Measurements from ENCODE around the gene SLC39A6. TPM values are rescaled to one million over a fixed set of nuclear protein-coding genes. Genes with fewer than 3 reads are reported as not detected.

SLC39A6 gene
- total RNA-seq, 2 experiments from 2014 or later = 23.9 to 28.6 TPM

DNA sequence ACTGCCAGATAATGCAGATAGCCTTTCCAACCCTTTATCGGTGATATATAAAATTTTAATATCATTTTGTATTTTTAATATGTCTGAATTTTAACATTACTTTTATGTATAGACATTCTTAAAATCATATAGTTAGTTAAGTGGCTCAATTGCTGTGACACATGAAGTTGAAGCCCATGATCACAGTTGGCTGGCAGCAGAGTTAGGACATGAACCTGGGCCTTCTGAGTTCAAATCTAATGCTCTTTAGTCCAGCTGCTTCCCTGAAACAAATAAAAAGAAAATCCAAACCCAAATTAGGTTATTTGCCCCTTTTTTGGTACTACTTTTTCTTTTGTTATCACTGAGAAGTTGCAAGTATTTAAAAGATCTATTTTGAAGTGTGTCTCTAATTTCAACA, 6.1 kb upstream of the SLC39A6 start:
- peak overlapping the region; percentile 20 for H3K27ac Mint-ChIP-seq
- POLR2A ChIA-PET = no interaction called here
- peaks cover 31% of the 10 kb centered on the region for H3K4me1 Mint-ChIP-seq
- H3K4me3 Mint-ChIP-seq = no peak overlapping the region
- H3K27me3 Mint-ChIP-seq = no peaks in the 10 kb centered on the region
- ATAC-seq = no peak
- H3K36me3 Mint-ChIP-seq (ENCODE audit: low read depth) = peaks cover 40% of the 10 kb centered on the region
- CTCF ChIA-PET = no interaction called here
- intact Hi-C loops (cut with DNase I, micrococcal nuclease) = loop anchor here in 1 of 2 experiments (10.0 kb wide), 1 partner anchor 120 kb away; no protein-coding TSS in a partner anchor
- no peaks in the 10 kb centered on the region for H3K9me3 Mint-ChIP-seq (ENCODE audit: low read depth)
- DNase-seq = no peak

DNA sequence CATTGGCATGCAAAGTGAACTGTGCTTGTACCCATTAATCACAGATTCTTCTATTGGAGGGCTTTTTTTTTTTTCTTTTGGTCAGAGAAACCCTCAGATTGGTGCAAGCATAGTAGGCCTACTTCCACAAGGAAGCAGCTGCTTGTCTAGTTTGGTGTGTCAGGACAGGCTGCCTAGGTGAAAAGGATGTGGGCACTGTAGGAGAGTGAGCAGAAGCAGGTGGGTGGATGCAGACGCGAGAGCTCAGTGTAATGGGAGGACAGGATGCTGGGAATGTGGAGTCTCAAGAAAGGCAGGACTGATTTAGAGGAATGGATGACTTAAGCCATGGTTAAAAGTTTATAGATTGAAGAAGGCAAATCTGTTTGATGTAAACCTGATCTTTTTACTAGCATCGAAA, 3.6 kb upstream of the SLC39A6 start:
- H3K9me3 Mint-ChIP-seq (ENCODE audit: low read depth) = no peaks in the 10 kb centered on the region
- H3K27ac Mint-ChIP-seq = peak overlapping the region; percentile 33
- peaks cover 24% of the 10 kb centered on the region for H3K36me3 Mint-ChIP-seq (ENCODE audit: low read depth)
- POLR2A ChIA-PET = no interaction called here
- no peaks in the 10 kb centered on the region for H3K27me3 Mint-ChIP-seq
- no peak for ATAC-seq
- H3K4me1 Mint-ChIP-seq = peaks cover 37% of the 10 kb centered on the region
- H3K4me3 Mint-ChIP-seq = peak overlapping the region; percentile 34
- DNase-seq = no peak
- intact Hi-C loops (cut with DNase I, micrococcal nuclease) = loop anchor here in 1 of 2 experiments (10.0 kb wide), 1 partner anchor 118 kb away; no protein-coding TSS in a partner anchor
- CTCF ChIA-PET = no interaction called here

DNA sequence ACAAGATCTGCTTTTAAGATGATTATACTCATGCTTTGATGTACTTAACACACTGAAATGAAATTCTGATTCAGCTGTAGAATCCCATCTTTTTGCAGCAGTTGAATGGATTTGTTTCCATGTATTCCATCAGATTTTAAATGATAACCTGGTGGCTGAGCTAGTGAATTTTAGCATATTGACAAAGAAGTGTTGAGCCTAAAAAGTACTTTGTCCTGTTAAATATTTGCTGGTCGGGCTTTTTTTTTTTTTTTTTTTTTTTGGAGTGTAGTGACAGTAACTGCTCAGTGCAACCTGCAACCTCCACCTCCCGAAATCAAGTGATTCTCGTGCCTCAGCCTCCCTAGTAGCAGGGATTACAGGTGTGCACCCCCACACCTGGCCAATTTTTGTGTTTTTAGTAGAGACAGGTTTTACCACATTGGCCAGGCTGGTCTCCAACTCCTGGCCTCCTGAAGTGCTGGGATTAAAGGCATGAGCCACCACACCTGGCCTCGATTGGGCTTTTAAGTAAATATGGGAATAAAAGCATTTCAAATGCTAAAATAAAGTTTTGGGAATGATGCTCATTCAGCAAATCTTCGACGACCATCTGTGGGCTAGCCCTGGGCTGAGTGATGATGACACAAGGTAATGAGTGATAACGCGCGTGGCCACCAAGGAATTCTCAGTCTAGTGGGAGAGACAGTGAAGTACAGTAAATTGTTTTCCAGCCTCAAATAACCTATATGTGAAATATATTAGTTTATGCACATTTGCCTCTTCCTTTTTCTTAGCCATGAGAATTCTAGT, 2.7 kb upstream of the SLC39A6 start:
- Mint-ChIP-seq H3K4me1 (peaks cover 43% of the 10 kb centered on the region), H3K27me3 (no peaks in the 10 kb centered on the region), H3K36me3 (ENCODE audit: low read depth) (peaks cover 24% of the 10 kb centered on the region), H3K27ac (peak overlapping the region; percentile 51), H3K4me3 (peak overlapping the region; percentile 92), H3K9me3 (ENCODE audit: low read depth) (no peaks in the 10 kb centered on the region)
- CTCF ChIA-PET = interaction anchor here (0.6 kb wide), 2 partner anchors 77 to 114 kb away, joined by 3 to 5 read pairs; no protein-coding TSS in a partner anchor
- intact Hi-C loops (cut with DNase I, micrococcal nuclease) = loop anchor here in 1 of 2 experiments (10.0 kb wide), 1 partner anchor 117 kb away; no protein-coding TSS in a partner anchor
- POLR2A ChIA-PET = interaction anchor here (0.6 to 0.7 kb wide), 2 partner anchors 56 to 62 kb away, joined by 4 to 7 read pairs; no protein-coding TSS in a partner anchor
- no peak for DNase-seq
- no peak for ATAC-seq

DNA sequence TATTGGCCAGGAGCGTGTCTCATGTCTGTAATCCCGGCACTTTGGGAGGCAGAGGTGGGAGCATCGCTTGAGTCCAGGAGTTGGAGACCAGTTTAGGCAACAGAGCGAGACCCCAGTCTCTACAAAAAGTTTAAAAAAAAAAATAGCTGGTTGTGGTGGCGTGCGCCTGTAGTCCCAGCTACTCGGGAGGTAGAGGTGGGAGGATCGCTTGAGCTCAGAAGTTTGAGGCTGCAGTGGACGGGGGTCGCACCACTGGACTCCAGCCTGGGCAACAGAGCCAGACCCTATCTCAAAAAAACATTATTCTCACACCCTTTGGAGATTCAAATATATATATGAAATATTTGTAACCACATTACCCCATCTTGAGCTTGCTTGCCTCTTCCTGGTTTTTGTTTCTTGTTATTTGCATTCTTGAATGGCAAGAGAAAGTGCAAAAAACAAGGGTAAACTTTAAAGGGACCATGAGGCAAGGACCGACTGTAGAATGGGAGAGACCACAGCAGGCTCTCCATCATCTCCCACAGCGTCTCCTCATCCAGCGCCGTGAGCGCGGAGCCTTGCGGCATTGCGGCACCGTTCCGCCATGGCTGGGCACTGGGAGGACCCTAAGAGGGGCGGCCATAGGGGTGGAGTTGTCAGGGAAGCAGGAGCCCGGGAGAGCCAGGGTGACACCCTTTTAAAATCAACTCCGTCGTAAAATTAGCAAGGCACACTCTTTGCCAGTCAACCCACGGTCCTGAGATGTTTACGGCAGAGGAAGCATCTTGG, 1.9 kb upstream of the SLC39A6 start:
- no peaks in the 10 kb centered on the region for H3K9me3 Mint-ChIP-seq (ENCODE audit: low read depth)
- H3K4me1 Mint-ChIP-seq = peaks cover 51% of the 10 kb centered on the region
- H3K4me3 Mint-ChIP-seq = peak overlapping the region; percentile 92
- DNase-seq = no peak
- ChIA-PET CTCF (interaction anchor here (0.6 to 0.7 kb wide), 4 partner anchors 15 to 744 kb away, joined by 3 to 5 read pairs (median 3); no protein-coding TSS in a partner anchor), POLR2A (interaction anchor here (0.6 to 0.7 kb wide), 2 partner anchors 57 to 61 kb away, joined by 4 to 7 read pairs; no protein-coding TSS in a partner anchor)
- no peaks in the 10 kb centered on the region for H3K27me3 Mint-ChIP-seq
- no peak for ATAC-seq
- peaks cover 29% of the 10 kb centered on the region for H3K36me3 Mint-ChIP-seq (ENCODE audit: low read depth)
- H3K27ac Mint-ChIP-seq = peak overlapping the region; percentile 95
- intact Hi-C loops (cut with DNase I, micrococcal nuclease) = loop anchor here in 1 of 2 experiments (10.0 kb wide), 1 partner anchor 116 kb away; no protein-coding TSS in a partner anchor

DNA sequence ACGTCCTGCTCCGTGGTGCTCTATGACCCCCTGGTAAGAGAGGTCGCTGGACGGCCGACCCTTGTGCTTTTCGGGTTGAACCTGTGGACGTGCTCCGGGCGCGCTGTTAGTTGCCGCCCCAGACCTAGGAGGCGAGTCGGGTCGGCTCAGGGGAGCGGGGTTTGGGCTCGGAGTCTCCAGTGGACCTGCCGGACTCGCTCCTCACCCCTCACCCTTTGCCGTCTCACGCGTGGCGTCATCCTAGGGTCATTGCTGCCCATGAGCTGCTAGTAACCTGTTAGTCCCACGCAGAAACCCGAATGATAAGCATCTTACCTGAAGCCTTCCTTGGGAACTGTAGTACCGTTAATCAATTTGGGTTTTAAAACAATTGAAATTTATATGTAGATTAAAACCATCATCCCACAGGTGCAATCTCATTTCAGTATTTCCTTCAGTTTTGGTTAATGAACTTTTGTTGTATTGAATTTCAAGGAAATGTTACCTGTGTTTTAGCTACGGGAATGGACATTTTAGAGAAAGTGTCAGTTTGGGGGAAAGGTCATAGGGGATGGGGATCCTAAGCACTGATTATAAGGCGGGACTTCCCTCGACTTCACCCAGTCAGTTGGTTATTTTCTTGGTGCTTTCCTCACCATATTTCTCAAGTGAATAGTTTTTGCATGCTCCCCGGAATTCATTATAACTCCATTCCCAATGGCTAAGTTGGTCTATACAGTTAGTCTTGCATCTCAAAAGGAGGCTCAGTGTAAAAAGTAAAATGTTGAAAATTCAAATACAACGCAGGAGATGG, 1.1 kb upstream of the SLC39A6 start:
- ATAC-seq = peak; percentile 21
- intact Hi-C loops (cut with DNase I, micrococcal nuclease) = loop anchor here in 1 of 2 experiments (10.0 kb wide), 1 partner anchor 115 kb away; no protein-coding TSS in a partner anchor
- CTCF ChIA-PET = interaction anchor here (0.7 kb wide), 1 partner anchor 16 kb away, joined by 3 read pairs; no protein-coding TSS in a partner anchor

DNA sequence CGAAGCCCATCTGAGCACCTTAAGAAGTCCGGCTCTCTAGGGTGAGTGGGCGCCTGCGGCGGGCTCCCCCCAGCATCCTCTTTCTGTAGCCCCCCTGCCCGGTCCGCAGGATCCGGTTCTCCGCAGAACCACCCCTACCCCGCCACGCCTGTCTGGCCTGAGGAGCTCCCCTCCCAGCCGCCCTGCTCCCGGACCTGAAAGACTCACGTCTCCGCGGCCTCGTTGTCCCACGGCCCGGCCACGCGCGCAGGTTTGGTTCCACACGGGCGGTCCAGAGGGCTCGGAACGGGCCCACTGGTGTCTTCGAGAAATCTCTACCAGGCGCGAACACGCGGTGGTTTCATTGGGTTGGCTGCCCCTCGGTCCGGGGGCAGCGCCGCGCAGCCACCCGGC, 237 bp downstream of the SLC39A6 start:
- peaks cover 54% of the 10 kb centered on the region for H3K4me1 Mint-ChIP-seq
- H3K36me3 Mint-ChIP-seq (ENCODE audit: low read depth) = peaks cover 38% of the 10 kb centered on the region
- no peak for DNase-seq
- H3K9me3 Mint-ChIP-seq (ENCODE audit: low read depth) = no peaks in the 10 kb centered on the region
- H3K4me3 Mint-ChIP-seq = peak overlapping the region; percentile 92
- ChIA-PET CTCF (interaction anchor here (0.6 to 1.5 kb wide), 6 partner anchors 9 to 530 kb away, joined by 3 to 4 read pairs (median 3); no protein-coding TSS in a partner anchor), POLR2A (interaction anchor here (0.8 kb wide), 1 partner anchor 699 kb away, joined by 4 read pairs; no protein-coding TSS in a partner anchor)
- peak; percentile 1 for ATAC-seq
- intact Hi-C loops (cut with DNase I, micrococcal nuclease) = loop anchor here (1.0 to 5.0 kb wide), 13 partner anchors 62 to 1088 kb away; partner anchors contain the start of genes INO80C (in 2 of the 2), RMP24 (in 2 of the 2), RPRD1A (in 2 of the 2) and GALNT1 (in 1 of the 2)
- peak overlapping the region; percentile 63 for H3K27ac Mint-ChIP-seq
- H3K27me3 Mint-ChIP-seq = no peaks in the 10 kb centered on the region

More for the DNA sequence above, 1.1 kb upstream of the SLC39A6 start:
- Mint-ChIP-seq H3K36me3 (ENCODE audit: low read depth) (peaks cover 29% of the 10 kb centered on the region), H3K27me3 (no peaks in the 10 kb centered on the region), H3K4me1 (peaks cover 56% of the 10 kb centered on the region), H3K4me3 (peak overlapping the region; percentile 92), H3K9me3 (ENCODE audit: low read depth) (no peaks in the 10 kb centered on the region), H3K27ac (peak overlapping the region; percentile 95)
- POLR2A ChIA-PET = interaction anchor here (0.9 to 1.0 kb wide), 2 partner anchors 12 to 158 kb away, joined by 4 to 7 read pairs; partner anchors contain the start of gene RMP24
- DNase-seq = no peak

DNA sequence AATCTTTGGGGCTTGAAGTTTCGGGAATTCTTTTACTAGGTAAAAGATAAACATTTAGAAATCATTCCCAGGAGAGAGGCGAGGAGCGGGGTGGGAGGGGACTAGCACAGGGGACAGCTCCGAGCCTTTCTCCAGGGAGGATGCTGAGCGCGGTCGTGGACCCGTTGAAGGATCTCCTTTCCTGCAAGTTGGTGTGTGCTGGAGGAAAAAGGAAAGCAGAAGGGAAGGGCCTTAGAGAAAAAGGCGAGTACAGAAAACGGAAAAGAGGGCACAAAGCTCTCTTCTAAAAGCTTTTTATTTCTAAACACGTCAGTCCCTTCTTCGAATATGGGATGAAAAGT, 640 bp downstream of the SLC39A6 start:
- Mint-ChIP-seq H3K9me3 (ENCODE audit: low read depth) (no peaks in the 10 kb centered on the region), H3K4me3 (peak overlapping the region; percentile 92), H3K4me1 (peaks cover 53% of the 10 kb centered on the region), H3K36me3 (ENCODE audit: low read depth) (peaks cover 39% of the 10 kb centered on the region), H3K27me3 (no peaks in the 10 kb centered on the region), H3K27ac (peak overlapping the region; percentile 78)
- ChIA-PET POLR2A (interaction anchor here (0.8 kb wide), 1 partner anchor 700 kb away, joined by 4 read pairs; no protein-coding TSS in a partner anchor), CTCF (interaction anchor here (0.6 to 1.5 kb wide), 6 partner anchors 8 to 529 kb away, joined by 3 to 4 read pairs (median 3); no protein-coding TSS in a partner anchor)
- DNase-seq (peak; percentile 18), ATAC-seq (no peak)
- intact Hi-C loops (cut with DNase I, micrococcal nuclease) = loop anchor here (2.0 to 5.0 kb wide), 6 partner anchors 512 to 1088 kb away; partner anchors contain the start of genes GALNT1 (in 1 of the 2), INO80C (in 1 of the 2), MAPRE2 (in 1 of the 2) and ZSCAN30 (in 1 of the 2)

DNA sequence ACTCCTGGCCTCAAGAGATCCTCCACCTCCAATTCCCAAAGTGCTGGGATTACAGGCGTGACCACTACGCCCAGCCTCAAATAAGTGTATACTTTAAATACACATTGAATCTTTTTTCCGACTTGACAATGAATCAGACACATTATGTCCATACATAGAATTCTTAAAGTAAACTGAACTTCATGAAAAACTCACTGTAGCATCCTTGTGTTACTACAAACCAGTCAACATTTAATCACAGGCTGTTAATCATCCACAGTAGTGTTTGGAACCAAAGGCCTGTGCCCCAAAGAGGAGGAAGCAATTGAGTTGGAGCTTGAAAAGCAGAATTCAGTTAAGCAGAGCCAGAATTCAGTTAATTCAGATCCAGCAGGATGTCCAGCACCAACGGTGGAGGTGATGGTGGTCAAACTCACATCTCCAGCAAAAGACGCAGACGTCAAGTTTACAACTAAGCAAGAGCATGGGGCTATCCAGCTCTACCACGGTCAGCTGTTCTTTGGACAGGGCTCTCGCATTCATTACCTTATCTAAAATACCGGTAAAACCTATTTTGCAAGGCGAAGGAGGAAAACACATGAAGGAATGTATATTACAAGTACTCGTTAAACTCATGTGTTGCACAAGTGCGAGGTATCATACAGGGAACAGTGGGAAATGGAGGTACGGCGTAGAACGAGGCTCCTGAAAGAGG, 1.2 kb downstream of the SLC39A6 start:
- no peak for DNase-seq
- CTCF ChIA-PET = interaction anchor here (0.6 to 1.5 kb wide), 6 partner anchors 8 to 445 kb away, joined by 3 to 4 read pairs (median 4); no protein-coding TSS in a partner anchor

DNA sequence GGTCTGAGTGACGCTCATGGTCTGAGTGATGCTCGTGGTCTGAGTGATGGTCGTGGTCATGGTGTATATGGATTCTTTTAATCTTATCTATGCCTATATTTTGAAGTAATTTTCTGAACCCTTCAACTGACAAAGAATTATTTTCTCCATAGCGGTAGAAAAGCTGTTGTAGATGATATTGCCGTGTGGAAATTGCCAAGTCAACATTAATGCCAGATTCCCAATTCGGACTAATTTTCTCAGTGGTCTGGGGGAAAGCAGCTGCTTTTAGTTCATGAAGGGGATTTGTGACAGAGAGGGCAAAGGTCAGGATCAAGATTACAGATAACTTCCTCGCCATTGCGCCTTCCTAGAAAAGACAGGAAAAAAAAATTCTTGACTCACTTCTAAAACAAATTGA, 2.5 kb downstream of the SLC39A6 start:
- CTCF ChIA-PET = interaction anchor here (0.9 kb wide), 1 partner anchor 109 kb away, joined by 3 read pairs; no protein-coding TSS in a partner anchor
- no peak for DNase-seq
- peak overlapping the region; percentile 15 for H3K4me3 Mint-ChIP-seq

More for the DNA sequence above, 1.2 kb downstream of the SLC39A6 start:
- Mint-ChIP-seq H3K9me3 (ENCODE audit: low read depth) (no peaks in the 10 kb centered on the region), H3K36me3 (ENCODE audit: low read depth) (peaks cover 41% of the 10 kb centered on the region), H3K4me1 (peaks cover 53% of the 10 kb centered on the region), H3K27me3 (no peaks in the 10 kb centered on the region), H3K27ac (peak overlapping the region; percentile 78), H3K4me3 (peak overlapping the region; percentile 92)
- ATAC-seq = no peak
- intact Hi-C loops (cut with DNase I, micrococcal nuclease) = loop anchor here (2.0 to 5.0 kb wide), 6 partner anchors 511 to 1087 kb away; partner anchors contain the start of genes GALNT1 (in 1 of the 2), INO80C (in 1 of the 2), MAPRE2 (in 1 of the 2) and ZSCAN30 (in 1 of the 2)
- POLR2A ChIA-PET = interaction anchor here (0.6 to 0.8 kb wide), 2 partner anchors 15 to 700 kb away, joined by 4 to 7 read pairs; no protein-coding TSS in a partner anchor

More for the DNA sequence above, 2.5 kb downstream of the SLC39A6 start:
- peaks cover 38% of the 10 kb centered on the region for H3K36me3 Mint-ChIP-seq (ENCODE audit: low read depth)
- POLR2A ChIA-PET = no interaction called here
- ATAC-seq = no peak
- peaks cover 40% of the 10 kb centered on the region for H3K4me1 Mint-ChIP-seq
- intact Hi-C loops (cut with DNase I, micrococcal nuclease) = loop anchor here in 1 of 2 experiments (5.0 kb wide), 3 partner anchors 544 to 834 kb away; partner anchors contain the start of genes GALNT1 and ZSCAN30
- no peaks in the 10 kb centered on the region for H3K27me3 Mint-ChIP-seq
- H3K9me3 Mint-ChIP-seq (ENCODE audit: low read depth) = no peaks in the 10 kb centered on the region
- no peak overlapping the region for H3K27ac Mint-ChIP-seq
